IPS DF 6.9 (cell line): ENCODE measurements around the gene PRKAG2.

Experiments used
- DNase-seq: peaks from one replicate; pipeline ENCODE4 v3.0.0-alpha.2; 2013; ENCODE audit warnings: low read depth, low spot score
- H3K27ac ChIP-seq: one replicate; pipeline ENCODE4 v1.5.1; 2013; ENCODE audit warnings: low read length, control low read depth
- H3K27me3 ChIP-seq: 2 replicates; pipeline ENCODE4 v1.6.1; 2013; ENCODE audit warnings: mild to moderate bottlenecking, low read length; ENCODE audit not compliant: control insufficient read depth, insufficient read depth
- H3K36me3 ChIP-seq: 2 replicates; pipeline ENCODE4 v1.6.1; 2013; ENCODE audit warnings: low read length; ENCODE audit not compliant: control insufficient read depth, insufficient read depth
- H3K4me1 ChIP-seq: 2 replicates; pipeline ENCODE4 v1.6.1; 2013; ENCODE audit warnings: low read length; ENCODE audit not compliant: control insufficient read depth, insufficient read depth
- H3K4me3 ChIP-seq: 2 replicates; pipeline ENCODE4 v1.5.1; 2013; ENCODE audit warnings: mild to moderate bottlenecking, low read length
- H3K9me3 ChIP-seq: 2 replicates; pipeline ENCODE4 v1.6.1; 2013; ENCODE audit warnings: low read length, inconsistent platforms; ENCODE audit not compliant: control insufficient read depth, insufficient read depth
- WGBS: extraction: QIAGEN DNeasy Blood & Tissue Kit; methylation state at CpG from one replicate; pipeline ENCODE4 v1.1.7; 2013; ENCODE audit warnings: mixed read lengths, missing lambda C conversion rate; ENCODE audit not compliant: insufficient read length, insufficient coverage; 5-methylcytosine and 5-hydroxymethylcytosine counted together

The PRKAG2 gene

DNA sequence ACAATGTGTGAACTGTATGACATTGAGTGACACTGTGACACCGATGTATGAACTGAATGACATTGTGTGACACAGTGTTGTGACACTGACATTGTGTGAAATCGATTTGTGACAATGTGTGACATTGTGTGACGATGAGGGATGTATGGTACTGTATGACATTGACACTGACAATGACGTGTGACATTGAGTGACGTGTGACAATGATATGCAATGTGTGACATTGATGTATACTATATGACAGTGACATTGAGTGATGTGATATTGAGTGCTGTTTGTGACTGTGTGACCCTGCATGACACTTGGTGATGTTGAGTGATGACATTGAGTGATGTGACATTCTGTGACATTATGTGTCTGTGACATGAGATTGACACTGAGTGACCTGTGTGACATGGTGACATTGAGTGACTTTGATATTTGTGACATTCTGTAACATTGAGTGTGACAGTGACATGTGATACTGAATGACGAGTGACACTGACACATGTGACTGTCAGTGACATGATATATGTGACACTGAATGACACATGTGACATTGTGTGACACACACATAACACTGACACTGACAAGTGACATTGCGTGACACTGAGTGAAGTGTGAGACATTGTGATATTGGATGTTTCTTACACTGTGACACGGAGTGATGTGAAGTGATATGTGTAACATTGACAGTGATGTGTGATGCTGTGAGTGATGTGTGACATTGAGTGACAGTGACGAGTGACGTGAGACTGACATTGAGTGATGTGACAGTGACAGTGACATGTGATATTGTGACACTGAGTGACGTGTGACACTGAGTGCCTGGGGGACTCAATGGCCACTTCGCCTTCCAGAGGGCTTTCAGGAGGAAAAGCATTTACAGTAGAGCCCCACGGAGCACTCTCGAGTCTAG, 167.5 kb downstream of the PRKAG2 start:
- no CpG with 5 or more reads among the region's 14 CpGs for WGBS
- Histone ChIP-seq H3K27me3 (no peaks in the 10 kb centered on the region), H3K27ac (no peak overlapping the region), H3K36me3 (no peaks in the 10 kb centered on the region), H3K9me3 (no peaks in the 10 kb centered on the region), H3K4me1 (no peaks in the 10 kb centered on the region), H3K4me3 (no peak overlapping the region)
- no peak for DNase-seq

GRCh38 chr7:151708610-151709009, 168.3 kb downstream of the PRKAG2 start:
- H3K4me1 ChIP-seq: no peaks in the 10 kb centered on the region
- H3K9me3 ChIP-seq: no peaks in the 10 kb centered on the region
- no peak for DNase-seq
- no peak overlapping the region for H3K27ac ChIP-seq
- no peaks in the 10 kb centered on the region for H3K36me3 ChIP-seq
- WGBS: no CpG with 5 or more reads among the region's 8 CpGs
- no peak overlapping the region for H3K4me3 ChIP-seq
- H3K27me3 ChIP-seq: no peaks in the 10 kb centered on the region

DNA sequence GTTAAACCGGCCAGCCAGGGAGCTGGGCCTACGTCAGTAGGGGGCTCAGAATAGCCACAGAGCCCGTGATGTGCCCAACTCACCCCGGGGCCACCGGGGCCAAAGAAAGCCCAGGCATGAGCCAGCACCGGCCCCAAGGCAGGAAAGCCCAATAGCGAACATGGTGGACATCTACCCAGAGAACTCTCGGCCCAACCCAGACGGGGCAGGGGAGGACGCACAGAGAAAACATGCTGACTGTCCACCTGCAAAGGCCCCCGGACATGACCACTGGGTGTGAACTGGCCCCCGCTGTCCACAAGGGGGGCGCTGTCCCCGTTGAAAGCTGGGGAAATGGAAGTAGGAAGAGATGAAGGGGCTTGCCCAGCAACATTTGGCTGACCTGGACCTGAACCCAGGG, 169.2 kb downstream of the PRKAG2 start:
- Histone ChIP-seq H3K4me1 (no peaks in the 10 kb centered on the region), H3K27me3 (no peaks in the 10 kb centered on the region), H3K4me3 (no peak overlapping the region), H3K27ac (no peak overlapping the region), H3K36me3 (no peaks in the 10 kb centered on the region), H3K9me3 (no peaks in the 10 kb centered on the region)
- WGBS: no CpG with 5 or more reads among the region's 14 CpGs
- DNase-seq: no peak

DNA sequence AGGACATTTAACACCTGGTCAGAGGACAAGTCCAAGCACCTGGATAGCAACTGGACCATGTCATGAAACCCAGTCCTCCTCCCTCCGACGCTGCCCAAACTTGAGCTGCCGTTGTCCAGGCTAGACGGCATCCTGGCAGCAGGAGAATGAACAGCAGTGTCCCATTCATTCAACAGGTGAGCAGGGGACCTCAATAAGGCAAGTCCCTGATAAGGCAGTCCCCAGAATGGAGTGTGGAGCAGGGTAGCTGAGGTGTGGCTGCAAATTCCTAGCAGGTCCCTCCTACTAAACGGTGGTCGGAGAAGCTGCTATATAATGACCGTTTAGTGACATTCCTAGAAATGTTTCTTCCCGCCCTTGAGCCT, 169.8 kb downstream of the PRKAG2 start:
- WGBS: no CpG with 5 or more reads among the region's 8 CpGs

DNA sequence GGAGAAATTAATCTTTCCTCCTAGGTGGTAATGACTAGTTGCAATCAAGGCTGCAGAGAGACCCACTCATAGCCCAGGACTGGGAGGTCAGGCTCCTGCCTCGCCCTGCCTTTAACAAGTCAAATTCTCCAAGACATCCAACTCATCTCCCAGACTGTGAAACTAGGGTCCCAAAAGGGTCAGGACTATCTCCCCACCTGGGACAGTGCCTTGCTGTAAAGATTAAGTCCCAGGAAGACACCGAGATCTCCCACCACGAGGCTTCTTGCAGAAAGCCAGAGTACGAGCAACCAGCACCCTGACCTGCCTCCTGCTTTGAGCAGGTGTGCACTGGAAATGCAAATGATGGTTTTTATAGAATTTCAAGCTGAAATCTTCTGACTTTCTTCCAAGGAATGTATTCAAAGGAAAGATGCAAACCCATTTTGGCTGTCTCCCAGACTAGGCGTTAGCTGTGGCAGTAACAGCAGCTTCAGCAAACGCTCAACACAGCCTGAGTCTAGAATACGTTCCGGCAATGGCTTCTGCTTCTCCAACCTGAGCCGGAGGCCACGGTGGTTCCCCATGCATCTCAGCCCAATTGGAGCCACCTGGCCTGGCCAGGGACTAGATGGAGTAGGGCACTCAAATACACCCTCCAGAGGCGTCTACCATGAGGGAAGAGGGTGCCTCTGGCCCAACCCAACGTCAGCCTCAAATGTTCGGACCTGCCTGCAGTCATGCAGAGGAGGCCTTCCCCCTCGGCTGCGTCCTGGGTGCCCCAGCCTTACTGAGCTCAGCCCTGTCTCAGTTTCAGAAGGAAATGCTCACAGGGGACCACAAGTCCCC, 170.4 kb downstream of the PRKAG2 start:
- Histone ChIP-seq H3K27ac (no peak overlapping the region), H3K27me3 (no peaks in the 10 kb centered on the region), H3K9me3 (no peaks in the 10 kb centered on the region), H3K4me3 (no peak overlapping the region), H3K4me1 (no peaks in the 10 kb centered on the region), H3K36me3 (no peaks in the 10 kb centered on the region)
- WGBS: no CpG with 5 or more reads among the region's 15 CpGs
- no peak for DNase-seq

More for the DNA sequence above, 169.8 kb downstream of the PRKAG2 start:
- Histone ChIP-seq H3K4me1 (no peaks in the 10 kb centered on the region), H3K27me3 (no peaks in the 10 kb centered on the region), H3K9me3 (no peaks in the 10 kb centered on the region), H3K36me3 (no peaks in the 10 kb centered on the region), H3K4me3 (no peak overlapping the region), H3K27ac (no peak overlapping the region)
- no peak for DNase-seq

GRCh38 chr7:151705636-151706276, 171.2 kb downstream of the PRKAG2 start:
- Histone ChIP-seq H3K36me3 (no peaks in the 10 kb centered on the region), H3K27ac (no peak overlapping the region), H3K4me1 (no peaks in the 10 kb centered on the region), H3K27me3 (no peaks in the 10 kb centered on the region), H3K4me3 (no peak overlapping the region), H3K9me3 (no peaks in the 10 kb centered on the region)
- peak; percentile 39 for DNase-seq
- WGBS: no CpG with 5 or more reads among the region's 7 CpGs

DNA sequence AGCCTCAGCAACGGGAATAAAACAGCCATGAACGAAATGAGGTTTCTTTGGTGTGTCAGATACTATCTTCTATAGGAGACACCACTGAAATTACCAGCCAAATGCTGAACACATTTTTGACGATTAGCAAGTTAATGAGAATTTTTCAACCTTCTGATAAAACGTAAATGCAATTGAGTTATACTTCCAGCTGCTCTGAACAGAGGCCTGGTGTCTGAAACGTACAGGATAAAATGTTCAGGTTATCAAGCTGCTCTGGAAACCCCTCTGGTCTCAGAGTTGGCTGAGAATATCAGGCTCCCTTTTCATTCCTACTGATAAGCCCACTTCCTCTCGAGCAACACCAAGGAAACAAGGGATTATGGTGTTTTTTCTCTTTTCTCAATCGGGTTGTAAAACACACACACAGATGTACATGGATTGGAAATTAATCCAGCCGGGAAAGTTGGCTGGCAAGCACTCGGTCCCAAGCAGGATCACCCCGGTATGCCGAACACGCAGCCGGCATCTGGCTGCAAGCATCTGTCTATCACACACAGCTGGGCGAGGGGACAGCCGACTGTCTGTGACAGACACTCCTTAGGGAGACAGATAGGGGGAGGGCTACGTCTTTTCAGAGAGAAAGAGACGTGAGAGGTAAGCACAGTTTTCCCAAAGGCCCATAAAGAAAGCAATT, 171.8 kb downstream of the PRKAG2 start:
- DNase-seq: no peak
- H3K27ac ChIP-seq: no peak overlapping the region
- WGBS: no CpG with 5 or more reads among the region's 17 CpGs
- no peaks in the 10 kb centered on the region for H3K27me3 ChIP-seq
- H3K9me3 ChIP-seq: no peaks in the 10 kb centered on the region
- no peaks in the 10 kb centered on the region for H3K4me1 ChIP-seq
- H3K36me3 ChIP-seq: no peaks in the 10 kb centered on the region
- no peak overlapping the region for H3K4me3 ChIP-seq

DNA sequence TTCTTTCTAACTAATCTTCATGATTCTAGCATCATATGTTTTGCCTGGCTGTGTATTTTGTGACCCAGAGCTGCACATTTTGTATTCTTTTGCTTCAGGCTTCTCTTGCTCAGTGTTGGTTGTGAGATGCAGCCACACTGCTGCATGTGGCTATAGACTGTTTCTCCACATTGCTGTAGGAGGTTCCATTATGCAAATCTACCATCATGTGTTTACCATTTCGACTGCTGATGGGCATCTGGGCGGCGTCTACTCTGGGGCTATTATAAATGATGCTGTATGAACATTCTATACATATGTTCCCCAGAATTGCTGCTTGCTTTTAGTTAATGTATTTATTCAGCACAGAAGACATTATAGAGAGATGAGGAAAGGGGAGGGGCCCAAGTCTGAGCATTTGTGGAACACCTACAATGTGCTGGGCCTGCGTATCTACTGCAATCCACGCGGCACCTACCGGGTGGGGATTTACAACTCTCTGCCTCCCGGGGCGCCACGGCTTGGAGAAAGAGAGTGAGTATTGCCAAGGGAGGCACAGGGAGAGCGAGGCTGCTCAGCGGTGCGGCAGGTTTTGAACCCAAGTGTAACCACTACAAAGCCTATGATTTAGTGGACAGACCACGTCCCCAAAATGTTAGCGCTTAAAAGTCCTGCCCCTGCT, 172.5 kb downstream of the PRKAG2 start:
- no peak for DNase-seq
- Histone ChIP-seq H3K27ac (no peak overlapping the region), H3K4me1 (no peaks in the 10 kb centered on the region), H3K4me3 (no peak overlapping the region), H3K36me3 (no peaks in the 10 kb centered on the region), H3K9me3 (no peaks in the 10 kb centered on the region), H3K27me3 (no peaks in the 10 kb centered on the region)
- no CpG with 5 or more reads among the region's 15 CpGs for WGBS

DNA sequence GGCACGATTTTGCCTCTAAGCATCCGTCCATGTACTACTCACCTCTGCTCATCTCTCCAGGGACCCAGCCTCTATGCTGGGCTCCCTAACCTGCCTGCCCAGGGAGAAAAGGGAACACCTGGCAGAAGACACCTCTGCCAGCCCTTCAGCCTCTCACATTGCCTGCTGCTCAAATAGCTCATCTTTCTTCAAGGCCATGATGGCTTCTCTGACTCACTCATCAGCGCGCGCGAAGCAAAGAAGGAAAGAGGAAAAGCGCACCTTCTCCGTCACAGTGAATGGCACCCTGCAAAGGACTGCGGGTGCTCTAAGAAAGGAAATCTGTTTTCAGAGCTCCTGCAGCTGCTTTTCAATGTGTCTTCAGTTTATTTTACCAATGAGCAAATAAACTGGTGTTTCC, 174.0 kb downstream of the PRKAG2 start:
- no peaks in the 10 kb centered on the region for H3K36me3 ChIP-seq

More for the DNA sequence above, 174.0 kb downstream of the PRKAG2 start:
- Histone ChIP-seq H3K27me3 (no peaks in the 10 kb centered on the region), H3K4me3 (no peak overlapping the region), H3K4me1 (no peaks in the 10 kb centered on the region), H3K27ac (no peak overlapping the region), H3K9me3 (no peaks in the 10 kb centered on the region)
- no CpG with 5 or more reads among the region's 9 CpGs for WGBS
- no peak for DNase-seq
